DMS53 treated with DMSO at 0.1 percent for 48 hours (cell line): ENCODE measurements around the gene ITPR2.
A peak's percentile ranks its signal among the peaks of the same experiment; 100 is the strongest.
"Not testable (repeated sequence)": the region's sequence is repeated elsewhere in the genome, so short reads cannot be mapped to it uniquely, and the experiment has no call there.

Source experiments
- DNase-seq: peaks from one replicate; lab custom pipeline; 2025; ENCODE audit not compliant: unreplicated experiment; lab: John Stamatoyannopoulos, UW

Gene ITPR2

GRCh38 chr12:26767116-26767515, 65.9 kb downstream of the ITPR2 start:
- peak; percentile 59 for DNase-seq

GRCh38 chr12:26762186-26762585, 70.8 kb downstream of the ITPR2 start:
- no peak for DNase-seq

GRCh38 chr12:26761775-26762174, 71.2 kb downstream of the ITPR2 start:
- no peak for DNase-seq

GRCh38 chr12:26760657-26761293, 72.2 kb downstream of the ITPR2 start:
- DNase-seq = no peak

- not testable (repeated sequence) for DNase-seq
Measured at GRCh38 chr12:26755362-26755761, 77.6 kb downstream of the ITPR2 start.

- no peak for DNase-seq
Measured at GRCh38 chr12:26754148-26754547, 78.8 kb downstream of the ITPR2 start.

GRCh38 chr12:26751179-26751578, 81.8 kb downstream of the ITPR2 start:
- DNase-seq = no peak

GRCh38 chr12:26750531-26751175, 82.3 kb downstream of the ITPR2 start:
- no peak for DNase-seq

GRCh38 chr12:26749781-26750180, 83.2 kb downstream of the ITPR2 start:
- DNase-seq = no peak

GRCh38 chr12:26748741-26749431, 84.1 kb downstream of the ITPR2 start:
- DNase-seq = no peak

GRCh38 chr12:26748412-26748740, 84.6 kb downstream of the ITPR2 start:
- no peak for DNase-seq

GRCh38 chr12:26746121-26746714, 86.8 kb downstream of the ITPR2 start:
- DNase-seq = peak; percentile 72

- DNase-seq = peak; percentile 99
Measured at GRCh38 chr12:26744697-26745440, 88.1 kb downstream of the ITPR2 start.

GRCh38 chr12:26744042-26744626, 88.9 kb downstream of the ITPR2 start:
- no peak for DNase-seq

- no peak for DNase-seq
Measured at GRCh38 chr12:26741584-26742227, 91.3 kb downstream of the ITPR2 start.

- DNase-seq = no peak
Measured at GRCh38 chr12:26740991-26741390, 92.0 kb downstream of the ITPR2 start.

- DNase-seq = no peak
Measured at GRCh38 chr12:26740348-26740747, 92.6 kb downstream of the ITPR2 start.

GRCh38 chr12:26737487-26738030, 95.4 kb downstream of the ITPR2 start:
- DNase-seq = no peak

GRCh38 chr12:26736563-26737486, 96.2 kb downstream of the ITPR2 start:
- no peak for DNase-seq
